ENCODE results near the gene HTATSF1.

Gene HTATSF1

GRCh38 chrX:136519069-136519468 lies 21.7 kb downstream of the HTATSF1 start:
- Histone ChIP-seq H2AFZ (ENCODE audit: low read depth, low read length) (no peak overlapping the region), H3K23ac (ENCODE audit: low read length in 2 of 2) (no peak overlapping the region), H3K36me3 (ENCODE audit: control insufficient read depth in 1 of 2, insufficient read depth in 2 of 2, low read depth in 1 of 2, low read length in 2 of 2) (no peaks in the 10 kb centered on the region), H2BK12ac (ENCODE audit: low read length in 2 of 2) (no peak overlapping the region), H2BK120ac (ENCODE audit: low read depth, low read length) (no peak overlapping the region), H3K14ac (ENCODE audit: low read length in 2 of 2) (no peak overlapping the region), H2AK5ac (ENCODE audit: low read length, severe bottlenecking) (no peak overlapping the region), H4K8ac (ENCODE audit: low read length) (no peak overlapping the region), H3K79me1 (replicated peaks; ENCODE audit: low read length, poor library complexity, severe bottlenecking) (no peaks in the 10 kb centered on the region), H2BK15ac (ENCODE audit: low read depth, poor library complexity, severe bottlenecking) (no peak overlapping the region), H3K4me3 (ENCODE audit: insufficient read depth in 1 of 2, low read depth in 1 of 2, low read length in 2 of 2) (no peak overlapping the region), H3K4ac (ENCODE audit: low read depth in 1 of 2, low read length in 2 of 2) (no peak overlapping the region), H3K18ac (ENCODE audit: low read depth in 1 of 2, low read length in 2 of 2) (no peak overlapping the region), H3K27ac (ENCODE audit: low read length, poor library complexity, severe bottlenecking) (no peak overlapping the region), H3K4me1 (ENCODE audit: control insufficient read depth, insufficient read depth, low read depth, low read length) (no peaks in the 10 kb centered on the region), H4K91ac (ENCODE audit: low read length) (no peak overlapping the region), H3K4me2 (ENCODE audit: low read length, poor library complexity, severe bottlenecking) (no peak overlapping the region), H3K9ac (ENCODE audit: low read length) (no peak overlapping the region), H3K27me3 (ENCODE audit: control insufficient read depth in 1 of 2, insufficient read depth in 1 of 2, low read length in 2 of 2) (no peaks in the 10 kb centered on the region), H2BK5ac (ENCODE audit: low read depth, low read length, poor library complexity, severe bottlenecking) (no peak overlapping the region), H3K9me3 (ENCODE audit: control insufficient read depth, low read length) (no peaks in the 10 kb centered on the region)
- no peak for DNase-seq
- WGBS: 64% methylated on average over 3 of the region's 5 CpGs

- H2BK15ac ChIP-seq (ENCODE audit: low read depth, poor library complexity, severe bottlenecking): no peak overlapping the region
- H3K27ac ChIP-seq (ENCODE audit: low read length, poor library complexity, severe bottlenecking): no peak overlapping the region
- H3K9me3 ChIP-seq (ENCODE audit: control insufficient read depth, low read length): no peaks in the 10 kb centered on the region
- no peak overlapping the region for H4K91ac ChIP-seq (ENCODE audit: low read length)
- H3K4me3 ChIP-seq (ENCODE audit: insufficient read depth in 1 of 2, low read depth in 1 of 2, low read length in 2 of 2): no peak overlapping the region
- H2BK120ac ChIP-seq (ENCODE audit: low read depth, low read length): no peak overlapping the region
- H3K4me1 ChIP-seq (ENCODE audit: control insufficient read depth, insufficient read depth, low read depth, low read length): no peaks in the 10 kb centered on the region
- no peak for DNase-seq
- H3K27me3 ChIP-seq (ENCODE audit: control insufficient read depth in 1 of 2, insufficient read depth in 1 of 2, low read length in 2 of 2): no peaks in the 10 kb centered on the region
- no peak overlapping the region for H3K4me2 ChIP-seq (ENCODE audit: low read length, poor library complexity, severe bottlenecking)
- no peak overlapping the region for H3K14ac ChIP-seq (ENCODE audit: low read length in 2 of 2)
- H3K9ac ChIP-seq (ENCODE audit: low read length): no peak overlapping the region
- no peak overlapping the region for H2AFZ ChIP-seq (ENCODE audit: low read depth, low read length)
- H2BK12ac ChIP-seq (ENCODE audit: low read length in 2 of 2): no peak overlapping the region
- no peak overlapping the region for H3K23ac ChIP-seq (ENCODE audit: low read length in 2 of 2)
- no peak overlapping the region for H4K8ac ChIP-seq (ENCODE audit: low read length)
- H2BK5ac ChIP-seq (ENCODE audit: low read depth, low read length, poor library complexity, severe bottlenecking): no peak overlapping the region
- no peaks in the 10 kb centered on the region for H3K79me1 ChIP-seq (replicated peaks; ENCODE audit: low read length, poor library complexity, severe bottlenecking)
- no peaks in the 10 kb centered on the region for H3K36me3 ChIP-seq (ENCODE audit: control insufficient read depth in 1 of 2, insufficient read depth in 2 of 2, low read depth in 1 of 2, low read length in 2 of 2)
- no peak overlapping the region for H3K18ac ChIP-seq (ENCODE audit: low read depth in 1 of 2, low read length in 2 of 2)
- no peak overlapping the region for H3K4ac ChIP-seq (ENCODE audit: low read depth in 1 of 2, low read length in 2 of 2)
- H2AK5ac ChIP-seq (ENCODE audit: low read length, severe bottlenecking): no peak overlapping the region
Measured at GRCh38 chrX:136523770-136524169, 26.4 kb downstream of the HTATSF1 start.

GRCh38 chrX:136525738-136526606 lies 28.6 kb downstream of the HTATSF1 start:
- H4K91ac ChIP-seq (ENCODE audit: low read length): no peak overlapping the region
- no peak overlapping the region for H3K18ac ChIP-seq (ENCODE audit: low read depth in 1 of 2, low read length in 2 of 2)
- H3K79me1 ChIP-seq (replicated peaks; ENCODE audit: low read length, poor library complexity, severe bottlenecking): no peaks in the 10 kb centered on the region
- H3K27ac ChIP-seq (ENCODE audit: low read length, poor library complexity, severe bottlenecking): no peak overlapping the region
- no peak overlapping the region for H2AFZ ChIP-seq (ENCODE audit: low read depth, low read length)
- H3K14ac ChIP-seq (ENCODE audit: low read length in 2 of 2): no peak overlapping the region
- H3K4ac ChIP-seq (ENCODE audit: low read depth in 1 of 2, low read length in 2 of 2): no peak overlapping the region
- WGBS: 0% methylated on average over 1 of the region's 2 CpGs
- peak overlapping the region; percentile 41 for H3K9ac ChIP-seq (ENCODE audit: low read length)
- no peak overlapping the region for H2BK120ac ChIP-seq (ENCODE audit: low read depth, low read length)
- H3K4me1 ChIP-seq (ENCODE audit: control insufficient read depth, insufficient read depth, low read depth, low read length): no peaks in the 10 kb centered on the region
- H2BK12ac ChIP-seq (ENCODE audit: low read length in 2 of 2): no peak overlapping the region
- peak overlapping the region in 1 of 2 experiments; percentile 38 for H3K4me3 ChIP-seq (ENCODE audit: insufficient read depth in 1 of 2, low read depth in 1 of 2, low read length in 2 of 2)
- no peak overlapping the region for H3K4me2 ChIP-seq (ENCODE audit: low read length, poor library complexity, severe bottlenecking)
- DNase-seq: peak; percentile 62
- no peaks in the 10 kb centered on the region for H3K9me3 ChIP-seq (ENCODE audit: control insufficient read depth, low read length)
- no peak overlapping the region for H2BK5ac ChIP-seq (ENCODE audit: low read depth, low read length, poor library complexity, severe bottlenecking)
- H4K8ac ChIP-seq (ENCODE audit: low read length): no peak overlapping the region
- H3K27me3 ChIP-seq (ENCODE audit: control insufficient read depth in 1 of 2, insufficient read depth in 1 of 2, low read length in 2 of 2): no peaks in the 10 kb centered on the region
- no peak overlapping the region for H3K23ac ChIP-seq (ENCODE audit: low read length in 2 of 2)
- no peaks in the 10 kb centered on the region for H3K36me3 ChIP-seq (ENCODE audit: control insufficient read depth in 1 of 2, insufficient read depth in 2 of 2, low read depth in 1 of 2, low read length in 2 of 2)
- H2AK5ac ChIP-seq (ENCODE audit: low read length, severe bottlenecking): no peak overlapping the region
- H2BK15ac ChIP-seq (ENCODE audit: low read depth, poor library complexity, severe bottlenecking): no peak overlapping the region

GRCh38 chrX:136528645-136529315 lies 31.4 kb downstream of the HTATSF1 start:
- Histone ChIP-seq H3K4ac (ENCODE audit: low read depth in 1 of 2, low read length in 2 of 2) (no peak overlapping the region), H3K36me3 (ENCODE audit: control insufficient read depth in 1 of 2, insufficient read depth in 2 of 2, low read depth in 1 of 2, low read length in 2 of 2) (no peaks in the 10 kb centered on the region), H3K9me3 (ENCODE audit: control insufficient read depth, low read length) (no peaks in the 10 kb centered on the region), H3K79me1 (replicated peaks; ENCODE audit: low read length, poor library complexity, severe bottlenecking) (no peaks in the 10 kb centered on the region), H2BK15ac (ENCODE audit: low read depth, poor library complexity, severe bottlenecking) (no peak overlapping the region), H3K27me3 (ENCODE audit: control insufficient read depth in 1 of 2, insufficient read depth in 1 of 2, low read length in 2 of 2) (peaks cover 0 to 14% of the 10 kb centered on the region in 2 experiments), H3K14ac (ENCODE audit: low read length in 2 of 2) (no peak overlapping the region), H2BK120ac (ENCODE audit: low read depth, low read length) (no peak overlapping the region), H4K8ac (ENCODE audit: low read length) (no peak overlapping the region), H4K91ac (ENCODE audit: low read length) (no peak overlapping the region), H2BK12ac (ENCODE audit: low read length in 2 of 2) (no peak overlapping the region), H2AFZ (ENCODE audit: low read depth, low read length) (no peak overlapping the region), H3K27ac (ENCODE audit: low read length, poor library complexity, severe bottlenecking) (no peak overlapping the region), H2BK5ac (ENCODE audit: low read depth, low read length, poor library complexity, severe bottlenecking) (no peak overlapping the region), H3K4me1 (ENCODE audit: control insufficient read depth, insufficient read depth, low read depth, low read length) (no peaks in the 10 kb centered on the region), H3K4me3 (ENCODE audit: insufficient read depth in 1 of 2, low read depth in 1 of 2, low read length in 2 of 2) (no peak overlapping the region), H3K18ac (ENCODE audit: low read depth in 1 of 2, low read length in 2 of 2) (no peak overlapping the region), H3K23ac (ENCODE audit: low read length in 2 of 2) (no peak overlapping the region), H2AK5ac (ENCODE audit: low read length, severe bottlenecking) (no peak overlapping the region), H3K9ac (ENCODE audit: low read length) (no peak overlapping the region), H3K4me2 (ENCODE audit: low read length, poor library complexity, severe bottlenecking) (no peak overlapping the region)
- 77% methylated on average over 7 of the region's 8 CpGs for WGBS
- peak; percentile 5 for DNase-seq

Data from mesenchymal stem cell (in vitro differentiated cells and primary cell).